ENCODE results near the gene DCC. TPM values are rescaled to one million over a fixed set of nuclear protein-coding genes. Genes with fewer than 3 reads are reported as not detected.

The DCC gene
- total RNA-seq, 1 donor from 2014 or later: 14.7 TPM

GRCh38 chr18:53169346-53169745 lies 829.3 kb downstream of the DCC start:
- Mint-ChIP-seq H3K27ac (ENCODE audit: unreplicated experiment) (no peak overlapping the region), H3K9me3 (ENCODE audit: unreplicated experiment) (no peaks in the 10 kb centered on the region), H3K27me3 (ENCODE audit: unreplicated experiment) (no peaks in the 10 kb centered on the region), H3K4me3 (ENCODE audit: unreplicated experiment) (no peak overlapping the region), H3K36me3 (ENCODE audit: low read depth, unreplicated experiment) (no peaks in the 10 kb centered on the region), H3K4me1 (ENCODE audit: unreplicated experiment) (no peaks in the 10 kb centered on the region)
- no peak for TF ChIP-seq CTCF (IDR thresholded peaks at IDR 0.05; ENCODE audit: unreplicated experiment)
- no peak for DNase-seq (ENCODE audit: low spot score)

GRCh38 chr18:53191634-53192033 lies 851.6 kb downstream of the DCC start:
- H3K27ac Mint-ChIP-seq (ENCODE audit: unreplicated experiment): no peak overlapping the region
- H3K36me3 Mint-ChIP-seq (ENCODE audit: low read depth, unreplicated experiment): no peaks in the 10 kb centered on the region
- no peaks in the 10 kb centered on the region for H3K27me3 Mint-ChIP-seq (ENCODE audit: unreplicated experiment)
- TF ChIP-seq CTCF (IDR thresholded peaks at IDR 0.05; ENCODE audit: unreplicated experiment): no peak
- no peaks in the 10 kb centered on the region for H3K9me3 Mint-ChIP-seq (ENCODE audit: unreplicated experiment)
- no peak for DNase-seq (ENCODE audit: low spot score)
- H3K4me3 Mint-ChIP-seq (ENCODE audit: unreplicated experiment): no peak overlapping the region
- no peaks in the 10 kb centered on the region for H3K4me1 Mint-ChIP-seq (ENCODE audit: unreplicated experiment)

GRCh38 chr18:53193870-53194269 lies 853.9 kb downstream of the DCC start:
- Mint-ChIP-seq H3K4me3 (ENCODE audit: unreplicated experiment) (no peak overlapping the region), H3K9me3 (ENCODE audit: unreplicated experiment) (no peaks in the 10 kb centered on the region), H3K27ac (ENCODE audit: unreplicated experiment) (no peak overlapping the region), H3K27me3 (ENCODE audit: unreplicated experiment) (no peaks in the 10 kb centered on the region), H3K36me3 (ENCODE audit: low read depth, unreplicated experiment) (no peaks in the 10 kb centered on the region), H3K4me1 (ENCODE audit: unreplicated experiment) (no peaks in the 10 kb centered on the region)
- DNase-seq (ENCODE audit: low spot score): no peak
- no peak for TF ChIP-seq CTCF (IDR thresholded peaks at IDR 0.05; ENCODE audit: unreplicated experiment)

- DNase-seq (ENCODE audit: low spot score): no peak
- H3K36me3 Mint-ChIP-seq (ENCODE audit: low read depth, unreplicated experiment): no peaks in the 10 kb centered on the region
These were observed 879.9 kb downstream of the DCC start for GRCh38 chr18:53219853-53220252.

More at GRCh38 chr18:53219853-53220252, 879.9 kb downstream of the DCC start:
- H3K9me3 Mint-ChIP-seq (ENCODE audit: unreplicated experiment): no peaks in the 10 kb centered on the region
- H3K27ac Mint-ChIP-seq (ENCODE audit: unreplicated experiment): no peak overlapping the region
- no peak overlapping the region for H3K4me3 Mint-ChIP-seq (ENCODE audit: unreplicated experiment)
- H3K27me3 Mint-ChIP-seq (ENCODE audit: unreplicated experiment): no peaks in the 10 kb centered on the region
- no peak for TF ChIP-seq CTCF (IDR thresholded peaks at IDR 0.05; ENCODE audit: unreplicated experiment)
- H3K4me1 Mint-ChIP-seq (ENCODE audit: unreplicated experiment): no peaks in the 10 kb centered on the region

All from endothelial cell (in vitro differentiated cells).